ENCODE measurements around the gene RBM47. TPM values are rescaled to one million over a fixed set of nuclear protein-coding genes. Genes with fewer than 3 reads are reported as not detected.

Gene RBM47
- total RNA-seq, 1 experiment from 2014 or later, result 0.28 TPM

DNA sequence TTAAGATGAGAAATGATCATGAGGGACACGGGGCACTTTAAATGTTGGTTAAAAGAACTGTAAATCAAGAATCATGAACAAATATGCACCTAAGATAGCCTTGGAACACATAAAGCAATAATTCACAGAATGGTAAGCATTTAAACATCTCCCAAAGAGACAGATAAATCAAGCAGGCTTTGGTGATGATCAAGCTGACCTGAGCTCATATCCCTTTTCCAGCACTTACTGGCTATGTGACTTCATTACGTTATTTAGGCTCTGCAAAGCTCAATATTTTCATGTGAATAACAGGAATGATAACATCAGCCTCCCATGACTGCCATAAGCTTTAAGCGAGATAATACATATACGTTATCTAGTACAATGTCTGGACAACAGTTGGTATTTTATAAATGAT lies 239.7 kb downstream of the RBM47 start:
- CTCF ChIA-PET, result no interaction called here
- Histone ChIP-seq H3K27ac (ENCODE audit: low read depth, low read length, poor library complexity, severe bottlenecking) (no peak overlapping the region), H3K4me1 (ENCODE audit: insufficient read depth, low read length, poor library complexity, severe bottlenecking) (no peaks in the 10 kb centered on the region), H3K9me3 (ENCODE audit: low read depth, low read length, poor library complexity, severe bottlenecking) (no peaks in the 10 kb centered on the region), H3K36me3 (ENCODE audit: insufficient read depth, low read length, poor library complexity, severe bottlenecking) (no peaks in the 10 kb centered on the region), H3K27me3 (replicated peaks; ENCODE audit: insufficient read depth, low read depth, low read length, poor library complexity) (no peaks in the 10 kb centered on the region), H3K4me3 (ENCODE audit: low read depth, low read length, poor library complexity, severe bottlenecking) (no peak overlapping the region)
- TF ChIP-seq EZH2 (IDR thresholded peaks at IDR 0.05; ENCODE audit: borderline replicate concordance, low read depth, low read length, poor library complexity, severe bottlenecking) (no peak), CTCF (conservative IDR thresholded peaks at IDR 0.05; ENCODE audit: low read depth, low read length) (no peak)
- intact Hi-C loops (cut with micrococcal nuclease; ENCODE audit: unreplicated experiment), result no loop called here
- POLR2A ChIA-PET (ENCODE audit: low non-redundant PET), result no interaction called here
- no peak for DNase-seq (ENCODE audit: low spot score)
- no TSS peak for BruUV-seq (replicated peaks)

GRCh38 chr4:40388239-40388638 lies 241.4 kb downstream of the RBM47 start:
- Histone ChIP-seq H3K4me1 (ENCODE audit: insufficient read depth, low read length, poor library complexity, severe bottlenecking) (no peaks in the 10 kb centered on the region), H3K9me3 (ENCODE audit: low read depth, low read length, poor library complexity, severe bottlenecking) (no peaks in the 10 kb centered on the region), H3K4me3 (ENCODE audit: low read depth, low read length, poor library complexity, severe bottlenecking) (no peak overlapping the region), H3K36me3 (ENCODE audit: insufficient read depth, low read length, poor library complexity, severe bottlenecking) (no peaks in the 10 kb centered on the region), H3K27me3 (replicated peaks; ENCODE audit: insufficient read depth, low read depth, low read length, poor library complexity) (no peaks in the 10 kb centered on the region), H3K27ac (ENCODE audit: low read depth, low read length, poor library complexity, severe bottlenecking) (no peak overlapping the region)
- TF ChIP-seq EZH2 (IDR thresholded peaks at IDR 0.05; ENCODE audit: borderline replicate concordance, low read depth, low read length, poor library complexity, severe bottlenecking) (no peak), CTCF (conservative IDR thresholded peaks at IDR 0.05; ENCODE audit: low read depth, low read length) (no peak)
- intact Hi-C loops (cut with micrococcal nuclease; ENCODE audit: unreplicated experiment), result no loop called here
- BruUV-seq (replicated peaks), result no TSS peak
- POLR2A ChIA-PET (ENCODE audit: low non-redundant PET), result no interaction called here
- CTCF ChIA-PET, result no interaction called here
- DNase-seq (ENCODE audit: low spot score), result no peak

DNA sequence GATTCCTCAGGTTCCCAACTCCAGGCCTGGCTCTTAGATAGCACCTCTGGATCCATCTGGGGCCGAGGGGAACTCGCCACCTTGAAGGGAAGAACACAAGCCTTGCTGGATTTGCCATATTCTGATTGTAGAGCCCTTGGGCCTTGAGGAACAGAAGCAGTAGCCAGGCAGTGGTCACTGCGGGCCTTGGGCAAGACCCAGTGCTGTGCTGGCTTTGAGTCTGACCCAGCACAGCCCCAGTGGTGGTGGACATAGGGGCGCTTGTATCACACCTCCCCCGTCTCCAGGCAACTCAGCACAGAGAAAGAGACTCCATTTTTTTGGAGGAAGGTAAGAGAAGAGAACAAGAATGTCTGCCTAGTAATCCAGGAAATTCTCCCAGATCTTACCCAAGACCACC lies 249.0 kb downstream of the RBM47 start:
- H3K27me3 ChIP-seq (replicated peaks; ENCODE audit: insufficient read depth, low read depth, low read length, poor library complexity), result no peaks in the 10 kb centered on the region
- no peak overlapping the region for H3K4me3 ChIP-seq (ENCODE audit: low read depth, low read length, poor library complexity, severe bottlenecking)
- no peak for DNase-seq (ENCODE audit: low spot score)
- no peaks in the 10 kb centered on the region for H3K9me3 ChIP-seq (ENCODE audit: low read depth, low read length, poor library complexity, severe bottlenecking)
- no peak for TF ChIP-seq CTCF (conservative IDR thresholded peaks at IDR 0.05; ENCODE audit: low read depth, low read length)
- TF ChIP-seq EZH2 (IDR thresholded peaks at IDR 0.05; ENCODE audit: borderline replicate concordance, low read depth, low read length, poor library complexity, severe bottlenecking), result no peak
- ChIA-PET POLR2A (ENCODE audit: low non-redundant PET) (no interaction called here), CTCF (no interaction called here)
- no TSS peak for BruUV-seq (replicated peaks)
- H3K4me1 ChIP-seq (ENCODE audit: insufficient read depth, low read length, poor library complexity, severe bottlenecking), result no peaks in the 10 kb centered on the region
- H3K36me3 ChIP-seq (ENCODE audit: insufficient read depth, low read length, poor library complexity, severe bottlenecking), result no peaks in the 10 kb centered on the region
- no peak overlapping the region for H3K27ac ChIP-seq (ENCODE audit: low read depth, low read length, poor library complexity, severe bottlenecking)
- intact Hi-C loops (cut with micrococcal nuclease; ENCODE audit: unreplicated experiment), result no loop called here
